Measurements from ENCODE around the gene SRRM3. TPM values are rescaled to one million over a fixed set of nuclear protein-coding genes. Genes with fewer than 3 reads are reported as not detected.
A peak's percentile ranks its signal among the peaks of the same experiment; 100 is the strongest.
"Not testable (repeated sequence)": the region's sequence is repeated elsewhere in the genome, so short reads cannot be mapped to it uniquely, and the experiment has no call there.

SRRM3 gene
- total RNA-seq, 2 experiments from 2014 or later = 0.09 TPM; not detected in 1

DNA sequence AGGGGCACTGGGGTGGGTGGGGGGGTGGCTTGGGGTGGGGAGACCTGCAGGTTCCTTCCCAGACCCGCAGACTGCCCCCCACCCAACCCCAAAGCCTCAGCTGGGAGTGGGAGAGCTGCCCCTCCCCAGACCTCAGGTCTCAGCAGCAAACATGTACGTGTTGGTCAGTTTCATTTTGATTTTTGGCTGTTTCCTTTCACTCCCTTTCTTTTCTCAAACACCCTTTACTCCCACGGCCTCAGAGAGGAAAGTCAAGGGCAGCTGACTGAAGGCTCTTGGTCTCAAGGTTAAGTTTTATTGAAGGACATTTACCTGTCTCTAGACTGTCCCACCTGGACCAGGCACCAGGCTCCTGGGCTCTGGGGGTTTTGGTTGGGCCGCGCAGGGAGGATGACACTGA is 66.7 kb downstream of the SRRM3 start:
- intact Hi-C loops (cut with DNase I, micrococcal nuclease) = no loop called here
- DNase-seq (no peak), ATAC-seq (no peak)
- ChIA-PET CTCF (interaction anchor here (0.6 to 1.4 kb wide), 4 partner anchors 34 to 256 kb away, joined by 3 to 5 read pairs (median 3); partner anchors contain the start of gene HSPB1), POLR2A (no interaction called here)
- H3K4me1 Mint-ChIP-seq = peaks cover 13% of the 10 kb centered on the region
- H3K27me3 Mint-ChIP-seq = peaks cover 18% of the 10 kb centered on the region
- H3K4me3 Mint-ChIP-seq = no peak overlapping the region
- no peaks in the 10 kb centered on the region for H3K9me3 Mint-ChIP-seq (ENCODE audit: low read depth)
- no peaks in the 10 kb centered on the region for H3K36me3 Mint-ChIP-seq (ENCODE audit: low read depth)
- H3K27ac Mint-ChIP-seq = no peak overlapping the region

DNA sequence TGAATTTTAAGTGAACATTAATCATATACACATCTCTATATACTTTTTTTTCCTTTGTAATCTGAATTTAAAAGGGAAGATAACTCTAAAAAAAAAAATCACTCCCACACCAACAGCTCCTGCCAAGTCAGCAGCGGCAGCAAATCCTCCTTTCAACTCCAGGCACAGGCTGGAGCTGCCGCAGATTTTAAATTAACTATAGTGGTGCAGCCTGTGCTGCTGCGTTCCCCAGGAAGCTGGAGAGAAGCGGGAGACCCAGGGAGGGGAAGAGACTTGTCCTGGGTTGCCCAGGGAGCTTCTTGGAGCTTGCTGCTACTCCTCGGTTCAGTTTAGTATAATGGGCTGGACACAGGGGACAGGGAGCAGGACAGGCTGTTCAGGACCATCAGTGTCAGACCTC is 68.2 kb downstream of the SRRM3 start:
- H3K9me3 Mint-ChIP-seq (ENCODE audit: low read depth) = no peaks in the 10 kb centered on the region
- DNase-seq = no peak
- ChIA-PET CTCF (interaction anchor here (0.7 to 1.7 kb wide), 4 partner anchors 8 to 612 kb away, joined by 3 to 11 read pairs (median 4); no protein-coding TSS in a partner anchor), POLR2A (no interaction called here)
- no peak overlapping the region for H3K27ac Mint-ChIP-seq
- peaks cover 22% of the 10 kb centered on the region for H3K27me3 Mint-ChIP-seq
- intact Hi-C loops (cut with DNase I, micrococcal nuclease) = loop anchor here in 1 of 2 experiments (5.0 kb wide), 1 partner anchor 42 kb away; no protein-coding TSS in a partner anchor
- peaks cover 20% of the 10 kb centered on the region for H3K4me1 Mint-ChIP-seq
- ATAC-seq = no peak
- no peak overlapping the region for H3K4me3 Mint-ChIP-seq
- no peaks in the 10 kb centered on the region for H3K36me3 Mint-ChIP-seq (ENCODE audit: low read depth)

DNA sequence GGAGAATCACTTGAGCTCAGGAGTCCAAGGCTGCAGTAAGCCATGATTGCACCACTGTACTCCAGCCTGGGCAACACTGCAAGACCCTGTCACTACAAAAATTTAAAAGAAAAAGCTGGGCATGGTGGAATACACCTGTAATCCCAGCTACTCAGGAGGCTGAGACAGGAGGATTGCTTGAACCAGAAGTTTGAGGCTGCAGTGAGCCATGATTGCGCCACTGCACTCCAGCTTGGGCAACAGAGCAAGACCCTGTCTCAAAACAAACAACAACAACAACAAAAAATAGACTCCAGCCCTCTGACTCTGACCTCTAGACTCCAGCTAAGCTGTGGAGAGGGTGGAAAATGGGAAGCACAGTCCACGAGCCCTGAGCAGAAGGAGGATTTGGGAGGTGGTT is 69.7 kb downstream of the SRRM3 start:
- H3K9me3 Mint-ChIP-seq (ENCODE audit: low read depth); H3K27ac Mint-ChIP-seq; POLR2A ChIA-PET; ATAC-seq; DNase-seq; H3K4me3 Mint-ChIP-seq; H3K36me3 Mint-ChIP-seq (ENCODE audit: low read depth): not testable (repeated sequence)
- Mint-ChIP-seq H3K27me3 (peaks cover 21% of the 10 kb centered on the region), H3K4me1 (peaks cover 20% of the 10 kb centered on the region)
- intact Hi-C loops (cut with DNase I, micrococcal nuclease) = loop anchor here in 1 of 2 experiments (5.0 kb wide), 1 partner anchor 41 kb away; no protein-coding TSS in a partner anchor
- CTCF ChIA-PET = interaction anchor here (0.5 to 1.7 kb wide), 4 partner anchors 9 to 93 kb away, joined by 3 to 11 read pairs (median 6); no protein-coding TSS in a partner anchor

DNA sequence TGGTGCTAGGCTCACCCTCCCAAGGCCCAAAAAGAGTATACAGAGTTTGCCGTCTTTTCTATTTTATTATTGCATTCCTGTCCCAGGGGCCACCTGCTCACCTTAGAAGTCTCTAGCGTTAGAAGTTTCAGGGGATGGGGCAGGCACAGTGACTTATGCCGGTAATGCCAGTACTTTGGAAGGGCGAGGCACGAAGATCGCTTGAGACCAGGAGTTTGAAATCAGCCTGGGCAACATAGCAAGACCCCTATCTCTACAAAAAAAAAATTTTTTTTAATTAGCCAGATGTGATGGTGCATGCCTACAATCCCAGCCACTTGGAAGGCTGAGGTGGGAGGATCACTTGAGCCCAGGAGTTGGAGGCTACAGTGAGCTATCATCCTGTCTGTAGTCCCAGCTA is 70.4 kb downstream of the SRRM3 start:
- POLR2A ChIA-PET = no interaction called here
- peaks cover 20% of the 10 kb centered on the region for H3K4me1 Mint-ChIP-seq
- no peak overlapping the region for H3K4me3 Mint-ChIP-seq
- H3K27me3 Mint-ChIP-seq = peaks cover 21% of the 10 kb centered on the region
- intact Hi-C loops (cut with DNase I, micrococcal nuclease) = loop anchor here in 1 of 2 experiments (5.0 kb wide), 1 partner anchor 40 kb away; no protein-coding TSS in a partner anchor
- H3K27ac Mint-ChIP-seq = no peak overlapping the region
- CTCF ChIA-PET = interaction anchor here (0.5 kb wide), 1 partner anchor 91 kb away, joined by 3 read pairs; no protein-coding TSS in a partner anchor
- no peaks in the 10 kb centered on the region for H3K9me3 Mint-ChIP-seq (ENCODE audit: low read depth)
- ATAC-seq (no peak), DNase-seq (no peak)
- no peaks in the 10 kb centered on the region for H3K36me3 Mint-ChIP-seq (ENCODE audit: low read depth)

DNA sequence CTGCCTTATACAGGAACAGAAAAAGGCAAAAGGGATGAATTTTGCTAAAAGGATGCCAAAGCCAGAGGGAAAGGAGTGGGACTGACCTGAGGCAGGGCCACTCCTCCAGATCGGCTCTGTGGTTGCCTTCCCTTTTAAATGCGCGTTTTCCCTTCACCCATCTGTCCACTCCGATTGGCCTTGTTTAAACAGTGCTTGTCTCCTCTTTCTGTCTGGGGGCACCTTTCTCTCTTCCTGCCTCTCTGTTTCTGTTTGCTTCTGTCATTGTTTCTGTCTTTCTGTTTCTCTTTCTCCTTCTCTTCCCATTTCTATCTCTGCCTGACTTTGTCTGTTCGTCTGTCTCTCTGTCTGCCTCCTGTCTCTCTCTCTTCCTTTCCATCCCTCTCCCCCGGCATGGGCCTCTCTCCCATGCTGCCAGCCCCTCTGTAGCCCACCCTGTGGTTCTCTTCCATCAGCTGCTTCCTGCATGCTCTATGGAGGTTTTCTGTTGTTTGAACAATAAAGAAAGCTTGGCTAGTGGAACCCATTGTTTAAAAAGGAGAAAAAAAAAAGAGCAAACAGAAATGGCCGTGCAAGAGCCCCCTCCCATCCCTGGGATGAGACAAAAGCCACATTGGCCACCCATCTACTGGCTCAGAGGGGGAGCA is 71.3 kb downstream of the SRRM3 start:
- CTCF ChIA-PET = interaction anchor here (0.8 to 2.0 kb wide), 3 partner anchors 10 to 41 kb away, joined by 3 to 7 read pairs (median 7); no protein-coding TSS in a partner anchor
- H3K9me3 Mint-ChIP-seq (ENCODE audit: low read depth) = no peaks in the 10 kb centered on the region
- no peaks in the 10 kb centered on the region for H3K36me3 Mint-ChIP-seq (ENCODE audit: low read depth)
- DNase-seq = no peak
- peak; percentile 60 for ATAC-seq
- peaks cover 19% of the 10 kb centered on the region for H3K4me1 Mint-ChIP-seq
- H3K4me3 Mint-ChIP-seq = peak overlapping the region; percentile 4
- peaks cover 16% of the 10 kb centered on the region for H3K27me3 Mint-ChIP-seq
- H3K27ac Mint-ChIP-seq = peak overlapping the region; percentile 22
- POLR2A ChIA-PET = no interaction called here
- intact Hi-C loops (cut with DNase I, micrococcal nuclease) = loop anchor here in 1 of 2 experiments (5.0 kb wide), 1 partner anchor 39 kb away; no protein-coding TSS in a partner anchor

DNA sequence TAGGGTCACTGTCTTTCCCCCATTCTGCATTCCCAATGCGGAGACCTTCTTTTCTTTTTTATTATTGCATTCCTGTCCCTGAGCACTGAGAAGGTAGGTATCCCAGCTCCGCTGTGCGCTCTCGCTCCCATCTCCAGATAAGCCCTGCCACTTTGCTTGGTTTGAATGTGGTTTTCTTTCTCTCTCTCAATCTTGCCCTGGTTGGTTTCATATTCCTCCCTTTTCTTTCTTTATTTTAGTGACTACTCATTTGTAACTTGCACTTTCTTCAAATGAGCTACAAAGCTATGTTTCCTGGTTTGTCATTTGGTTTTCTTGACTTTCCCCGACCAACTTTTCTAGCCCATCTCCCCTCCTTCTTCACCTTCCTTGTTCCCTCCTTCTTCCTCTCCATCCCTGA is 71.8 kb downstream of the SRRM3 start:
- H3K36me3 Mint-ChIP-seq (ENCODE audit: low read depth) = no peaks in the 10 kb centered on the region
- peak overlapping the region; percentile 8 for H3K27ac Mint-ChIP-seq
- H3K4me1 Mint-ChIP-seq = peaks cover 17% of the 10 kb centered on the region
- ATAC-seq (peak; percentile 55), DNase-seq (no peak)
- ChIA-PET POLR2A (no interaction called here), CTCF (interaction anchor here (0.8 to 2.0 kb wide), 5 partner anchors 11 to 95 kb away, joined by 3 to 7 read pairs (median 6); no protein-coding TSS in a partner anchor)
- intact Hi-C loops (cut with DNase I, micrococcal nuclease) = loop anchor here in 1 of 2 experiments (5.0 kb wide), 1 partner anchor 39 kb away; no protein-coding TSS in a partner anchor
- no peak overlapping the region for H3K4me3 Mint-ChIP-seq
- H3K9me3 Mint-ChIP-seq (ENCODE audit: low read depth) = no peaks in the 10 kb centered on the region
- H3K27me3 Mint-ChIP-seq = peaks cover 13% of the 10 kb centered on the region

GRCh38 chr7:76278540-76278939 is 76.8 kb downstream of the SRRM3 start:
- no peaks in the 10 kb centered on the region for H3K9me3 Mint-ChIP-seq (ENCODE audit: low read depth)
- POLR2A ChIA-PET = interaction anchor here (0.6 kb wide), 1 partner anchor 101 kb away, joined by 6 read pairs; no protein-coding TSS in a partner anchor
- peaks cover 17% of the 10 kb centered on the region for H3K4me1 Mint-ChIP-seq
- no peaks in the 10 kb centered on the region for H3K36me3 Mint-ChIP-seq (ENCODE audit: low read depth)
- H3K27ac Mint-ChIP-seq = no peak overlapping the region
- DNase-seq = no peak
- CTCF ChIA-PET = interaction anchor here (2.0 to 2.6 kb wide), 2 partner anchors 13 to 15 kb away, joined by 7 to 9 read pairs; no protein-coding TSS in a partner anchor
- peak; percentile 57 for ATAC-seq
- intact Hi-C loops (cut with DNase I, micrococcal nuclease) = no loop called here
- peaks cover 30% of the 10 kb centered on the region for H3K27me3 Mint-ChIP-seq
- H3K4me3 Mint-ChIP-seq = no peak overlapping the region

DNA sequence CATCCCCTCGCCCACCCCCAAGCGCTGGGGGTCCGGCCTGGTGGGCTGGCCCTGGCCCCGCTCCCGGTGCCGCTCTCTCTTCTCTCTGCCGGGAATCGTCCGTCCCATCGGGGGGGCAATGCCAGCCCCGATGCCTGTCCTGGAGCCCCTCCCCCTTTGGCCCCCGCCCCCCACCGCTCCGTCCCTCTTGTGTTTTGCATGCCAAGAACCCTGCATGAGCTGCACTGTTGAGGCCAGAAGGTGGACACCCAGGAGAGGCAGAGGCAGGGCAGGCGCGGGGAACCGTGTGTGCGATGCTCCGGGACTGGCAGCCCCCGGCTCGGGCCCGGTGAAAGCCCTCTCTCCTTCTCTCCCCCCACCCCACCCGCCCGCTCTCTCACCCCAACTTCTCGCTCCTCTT is 78.7 kb downstream of the SRRM3 start:
- CTCF ChIA-PET = no interaction called here
- no peak overlapping the region for H3K27ac Mint-ChIP-seq
- ATAC-seq (no peak), DNase-seq (no peak)
- intact Hi-C loops (cut with DNase I, micrococcal nuclease) = no loop called here
- POLR2A ChIA-PET = no interaction called here
- H3K4me1 Mint-ChIP-seq = peaks cover 11% of the 10 kb centered on the region
- no peaks in the 10 kb centered on the region for H3K9me3 Mint-ChIP-seq (ENCODE audit: low read depth)
- H3K36me3 Mint-ChIP-seq (ENCODE audit: low read depth) = no peaks in the 10 kb centered on the region
- no peak overlapping the region for H3K4me3 Mint-ChIP-seq
- H3K27me3 Mint-ChIP-seq = peaks cover 37% of the 10 kb centered on the region

DNA sequence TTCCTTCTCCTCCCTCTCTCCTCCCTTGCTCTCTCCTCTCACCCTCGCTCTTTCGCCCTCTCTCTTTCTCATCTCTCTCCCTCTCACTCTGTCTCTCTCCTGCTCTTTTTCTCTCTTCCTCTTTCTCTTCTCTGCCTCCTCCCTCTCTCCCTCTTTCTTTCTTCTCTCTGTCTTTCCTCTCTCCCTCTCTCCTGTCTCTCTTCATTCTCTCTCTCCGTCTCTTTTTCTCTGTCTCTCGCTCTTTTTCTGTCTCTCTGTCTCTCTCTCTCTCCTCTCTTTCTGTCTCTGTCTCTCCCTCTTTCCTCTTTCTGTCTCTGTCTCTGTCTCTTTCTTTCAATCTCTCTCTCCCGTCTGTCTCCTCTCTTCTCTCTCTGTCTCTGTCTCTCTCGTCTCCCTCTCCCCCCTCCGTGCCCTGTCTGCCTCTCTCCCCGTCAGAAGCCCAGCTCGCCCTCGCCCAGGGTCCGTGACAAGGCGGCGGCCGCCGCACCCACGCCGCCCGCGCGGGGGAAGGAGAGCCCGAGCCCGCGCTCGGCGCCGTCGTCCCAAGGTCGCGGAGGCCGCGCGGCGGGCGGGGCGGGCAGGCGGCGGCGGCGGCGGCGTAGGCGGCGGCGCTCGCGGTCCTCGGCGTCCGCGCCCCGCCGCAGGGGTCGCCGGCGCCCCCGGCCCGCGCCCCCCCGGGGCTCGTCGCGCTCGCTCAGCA is 79.5 kb downstream of the SRRM3 start:
- H3K4me3 Mint-ChIP-seq = peak overlapping the region; percentile 58
- H3K27ac Mint-ChIP-seq = no peak overlapping the region
- no peaks in the 10 kb centered on the region for H3K9me3 Mint-ChIP-seq (ENCODE audit: low read depth)
- H3K27me3 Mint-ChIP-seq = peaks cover 35% of the 10 kb centered on the region
- ChIA-PET POLR2A (no interaction called here), CTCF (interaction anchor here (0.7 to 1.5 kb wide), 3 partner anchors 10 to 33 kb away, joined by 3 to 7 read pairs (median 4); no protein-coding TSS in a partner anchor)
- ATAC-seq (peak; percentile 14), DNase-seq (no peak)
- intact Hi-C loops (cut with DNase I, micrococcal nuclease) = no loop called here
- H3K4me1 Mint-ChIP-seq = peaks cover 11% of the 10 kb centered on the region
- no peaks in the 10 kb centered on the region for H3K36me3 Mint-ChIP-seq (ENCODE audit: low read depth)

- Mint-ChIP-seq H3K27ac (no peak overlapping the region), H3K4me3 (peak overlapping the region; percentile 44), H3K27me3 (peaks cover 34% of the 10 kb centered on the region), H3K9me3 (ENCODE audit: low read depth) (no peaks in the 10 kb centered on the region), H3K36me3 (ENCODE audit: low read depth) (no peaks in the 10 kb centered on the region), H3K4me1 (peaks cover 11% of the 10 kb centered on the region)
- POLR2A ChIA-PET = no interaction called here
- CTCF ChIA-PET = interaction anchor here (0.7 to 1.5 kb wide), 5 partner anchors 9 to 250 kb away, joined by 3 to 7 read pairs (median 3); no protein-coding TSS in a partner anchor
- DNase-seq (no peak), ATAC-seq (no peak)
- intact Hi-C loops (cut with DNase I, micrococcal nuclease) = loop anchor here in 1 of 2 experiments (2.0 kb wide), 1 partner anchor 21 kb away; no protein-coding TSS in a partner anchor
These were observed 80.1 kb downstream of the SRRM3 start for GRCh38 chr7:76281706-76282343.
